K562 (cell line): ENCODE results near the gene PTPN9. TPM values are rescaled to one million over a fixed set of nuclear protein-coding genes. Genes with fewer than 3 reads are reported as not detected.

Experiments used
- ATAC-seq: fragments of 200-7000 bp; cut with Tn5 transposase; 3 replicates; pipeline ENCODE4 v1.9.1; 2020; ENCODE audit warnings: moderate library complexity
- BruUV-seq: library from RNA; stranded (reverse); fragments of 400-500 nt; replicated peaks from 2 replicates; lab custom pipeline; 2021; lab: Mats Ljungman, UMichigan
- CTCF ChIA-PET: fragments of 300-600 bp; formaldehyde crosslinking; extraction: SDS; loops from one replicate; lab custom pipeline; 2021; ENCODE audit warnings: low intra/inter-chr PET ratio; lab: Yijun Ruan, JAX
- POLR2A ChIA-PET: fragments of 300-600, 350-650 bp; sonication (Branson Sonifier 250); formaldehyde crosslinking; extraction: SDS; loops from one replicate; lab custom pipeline; 2021; ENCODE audit warnings: antibody characterized with exemption, inconsistent platforms; lab: Yijun Ruan, JAX
- DNase-seq, 4 experiments: peaks; one replicate each; pipeline versions ENCODE4 v3.0.0 to v3.0.0-alpha.2; 2011 to 2018; ENCODE audit warnings: low spot score in 3 of 4, mixed read lengths in 3 of 4; ENCODE audit errors: extremely low read depth in 1 of 4
- FAIRE-seq: peaks from 2 replicates; lab custom pipeline; 2011; peaks lifted over from hg19 to GRCh38; lab: Jason Lieb, UNC
- H2AFZ ChIP-seq: 2 replicates; pipeline ENCODE4 v1.6.0; 2011; ENCODE audit warnings: low read depth, low read length, control low read depth, inconsistent platforms
- H3K27ac ChIP-seq: fragments of 200-600 bp; 3 replicates; pipeline ENCODE4 v1.8.0; 2011; ENCODE audit warnings: low read depth, mild to moderate bottlenecking, control low read depth, inconsistent platforms, low read length, moderate library complexity, mixed read lengths; ENCODE audit errors: extremely low read depth
- H3K27me3 ChIP-seq, 2 experiments: fragments of 300-600 bp in 1 of 2; 2 replicates in 1 of 2; 3 replicates in 1 of 2; pipeline versions ENCODE4 v1.6.0 to v1.8.0; 2011; ENCODE audit warnings: inconsistent platforms in 2 of 2, low read length in 2 of 2, mild to moderate bottlenecking in 1 of 2, mixed read lengths in 1 of 2, moderate library complexity in 1 of 2; ENCODE audit not compliant: control insufficient read depth in 2 of 2, insufficient read depth in 2 of 2
- H3K36me3 ChIP-seq: fragments of 300-600 bp; 3 replicates; pipeline ENCODE4 v1.8.0; 2011; ENCODE audit warnings: mild to moderate bottlenecking, low read length, inconsistent platforms; ENCODE audit not compliant: control insufficient read depth, insufficient read depth
- H3K4me1 ChIP-seq, 2 experiments: fragments of 200-600 bp in 1 of 2; replicated peaks in 1 of 2; 2 replicates in 1 of 2; 3 replicates in 1 of 2; pipeline versions ENCODE4 v1.5.1 to v1.8.0; 2011; ENCODE audit warnings: inconsistent platforms in 2 of 2, low read length in 2 of 2, mild to moderate bottlenecking in 1 of 2, mixed read lengths in 1 of 2, moderate library complexity in 1 of 2; ENCODE audit not compliant: control insufficient read depth in 2 of 2, insufficient read depth in 2 of 2
- H3K4me2 ChIP-seq: 2 replicates; pipeline ENCODE4 v1.6.1; 2011; ENCODE audit warnings: low read length, control low read depth, inconsistent platforms, mixed read lengths; ENCODE audit not compliant: insufficient read depth
- H3K4me3 ChIP-seq: fragments of 200-600 bp; sonication (generic), shearing (Covaris generic); 2 replicates; pipeline ENCODE4 v1.5.1; 2016; ENCODE audit warnings: control low read depth, inconsistent platforms
- H3K79me2 ChIP-seq: fragments of 200-600 bp; 3 replicates; pipeline ENCODE4 v1.8.0; 2011; ENCODE audit warnings: low read length, inconsistent platforms; ENCODE audit not compliant: control insufficient read depth, insufficient read depth
- H3K9ac ChIP-seq, 2 experiments: 2 replicates each; pipeline versions ENCODE4 v1.6.0 to v1.6.1; 2011; ENCODE audit warnings: low read depth in 2 of 2, low read length in 2 of 2, control low read depth in 1 of 2, inconsistent platforms in 1 of 2, mild to moderate bottlenecking in 1 of 2, mixed read lengths in 1 of 2; ENCODE audit not compliant: insufficient read depth in 1 of 2
- H3K9me1 ChIP-seq: one replicate; pipeline ENCODE4 v1.6.0; 2011; ENCODE audit warnings: inconsistent platforms, mild to moderate bottlenecking, low read length, moderate library complexity; ENCODE audit not compliant: control insufficient read depth, insufficient read depth
- H3K9me3 ChIP-seq: replicated peaks from 2 replicates; pipeline ENCODE4 v1.5.1; 2011; ENCODE audit warnings: low read depth, low read length, inconsistent platforms; ENCODE audit not compliant: control insufficient read depth, insufficient read depth
- H4K20me1 ChIP-seq: replicated peaks from 2 replicates; pipeline ENCODE4 v1.6.1; 2011; ENCODE audit warnings: low read length, inconsistent platforms, mixed read lengths; ENCODE audit not compliant: control insufficient read depth, insufficient read depth
- ARHGAP35 ChIP-seq: fragments of 450-650 bp; IDR thresholded peaks from 2 replicates; pipeline ENCODE4 v1.6.1; 2018; ENCODE audit not compliant: partially characterized antibody
- ETV5 ChIP-seq: sonication (generic); formaldehyde crosslinking; IDR thresholded peaks from 2 replicates; pipeline ENCODE4 v1.4.0; 2020; ENCODE audit warnings: low read depth, mild to moderate bottlenecking, missing genetic modification reagents
- GABPB2 ChIP-seq: fragments of 250-450 bp; sonication (Bioruptor Pico); conservative IDR thresholded peaks from 2 replicates; pipeline ENCODE4 v1.5.1; 2021; ENCODE audit warnings: mild to moderate bottlenecking
- MECOM ChIP-seq: fragments of 250-450 bp; sonication (Bioruptor Pico); IDR thresholded peaks from 2 replicates; pipeline ENCODE4 v1.8.0; 2022; ENCODE audit warnings: inconsistent platforms
- NRF1 ChIP-seq, 2 experiments: fragments of 450-650 bp; IDR thresholded peaks in 1 of 2; conservative IDR thresholded peaks in 1 of 2; 2 replicates each; pipeline ENCODE4 v1.6.1; 2014; ENCODE audit warnings: mild to moderate bottlenecking in 2 of 2
- PYGO2 ChIP-seq: fragments of 450-650 bp; IDR thresholded peaks from 2 replicates; pipeline ENCODE4 v1.6.1; 2016; ENCODE audit warnings: mild to moderate bottlenecking, missing genetic modification characterization, moderate library complexity, missing compliant biosample characterization
- RREB1 ChIP-seq: fragments of 250-450 bp; sonication (Bioruptor Pico); IDR thresholded peaks from 2 replicates; pipeline ENCODE4 v1.4.0; 2020
- SMARCA5 ChIP-seq: fragments of 450-650 bp; IDR thresholded peaks from 2 replicates; pipeline ENCODE4 v1.6.1; 2016
- TAL1 ChIP-seq: fragments of 450-650 bp; IDR thresholded peaks from 2 replicates; pipeline ENCODE4 v1.6.1; 2016; ENCODE audit warnings: mild to moderate bottlenecking
- ZNF79 ChIP-seq: fragments of 250-450 bp; sonication (Bioruptor Pico); IDR thresholded peaks from 2 replicates; pipeline ENCODE4 v1.4.0; 2020; ENCODE audit warnings: low read depth, mild to moderate bottlenecking, moderate library complexity
- WGBS: fragments of 100-300 bp; shearing (Covaris generic); methylation state at CpG from one replicate; pipeline ENCODE4 v1.1.6; 2016; ENCODE audit warnings: low coverage, mixed read lengths; ENCODE audit not compliant: insufficient coverage; ENCODE audit errors: missing lambda C conversion rate; 5-methylcytosine and 5-hydroxymethylcytosine counted together
- in situ Hi-C: fragments of 300-500 bp; cut with MboI; formaldehyde crosslinking; loops from 4 replicates; pipeline ENCODE4 v1.15.0; 2018; ENCODE audit warnings: inconsistent platforms, mixed read lengths
- intact Hi-C: fragments of 100-400 bp; cut with micrococcal nuclease; formaldehyde crosslinking; loops from 2 replicates; pipeline ENCODE4 v1.14.2; 2022
- polyA plus RNA-seq, 8 experiments: library from polyadenylated mRNA; depleted of rRNA in 4 of 8; stranded (reverse) in 5 of 8; unstranded in 3 of 8; fragments of >200 nt; fragmentation: Nextera tagmentation in 2 of 8; fragmentation: Illumina TruSeq in 1 of 8; extraction: Ambion mirVana in 2 of 8; extraction: Trizol in 1 of 8; gene quantifications; 2 replicates each; pipeline versions ENCODE4 v1.2.1 to v1.2.3, GENCODE V29; 2011 to 2014; ENCODE audit warnings: inconsistent platforms in 1 of 8, missing spikeins in 1 of 8
- total RNA-seq, 7 experiments: library from RNA; depleted of rRNA in 6 of 7; stranded (reverse); fragments of >200 nt in 6 of 7; fragmentation: Illumina TruSeq in 2 of 7; extraction: Trizol in 2 of 7; gene quantifications; 2 replicates each; pipeline versions ENCODE4 v1.2.1 to v1.2.3, GENCODE V29; 2011 to 2021; ENCODE audit warnings: low replicate concordance in 1 of 7

Gene PTPN9
- total and polyA plus RNA-seq, 9 of the 15 experiments (the other 6 are each of a cell fraction or from before 2014, with no cell fraction given), result 5.0 to 24.0 (median 14.2) TPM

GRCh38 chr15:75468913-75469598, 110.1 kb downstream of the PTPN9 start:
- CTCF ChIA-PET, result no interaction called here
- BruUV-seq, result no TSS peak

DNA sequence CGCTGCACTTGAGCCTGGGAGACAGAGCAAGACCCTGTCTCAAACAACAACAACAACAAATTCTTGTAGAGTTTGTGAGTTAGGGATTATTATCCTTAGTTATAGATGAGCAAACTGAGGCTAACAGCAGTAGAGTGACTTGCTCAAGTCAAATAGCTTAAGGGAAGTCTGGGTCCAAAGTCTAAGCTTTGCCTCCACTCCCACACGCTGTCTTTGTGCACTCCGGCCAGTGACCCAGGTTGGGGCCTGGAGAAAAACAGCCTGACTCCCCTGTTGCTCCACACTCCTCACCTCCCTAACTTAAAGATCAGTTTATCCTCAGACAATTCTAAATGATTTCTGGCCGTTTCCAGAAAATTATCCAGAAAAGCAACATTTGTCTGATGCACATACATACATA, 118.5 kb downstream of the PTPN9 start:
- no peak for DNase-seq
- intact Hi-C loops (no loop called here), in situ Hi-C loops (no loop called here)
- no TSS peak for BruUV-seq
- POLR2A ChIA-PET, result no interaction called here
- H3K9me1 ChIP-seq, result no peaks in the 10 kb centered on the region
- no peak overlapping the region for H3K27ac ChIP-seq
- peaks cover 5 to 8% of the 10 kb centered on the region in 2 experiments; a peak in 3 of 5 replicates for H3K4me1 ChIP-seq
- ATAC-seq, result no peak
- H3K27me3 ChIP-seq, result no peaks in the 10 kb centered on the region
- H2AFZ ChIP-seq, result no peak overlapping the region
- no peak for FAIRE-seq
- no peak overlapping the region for H3K9ac ChIP-seq
- no peak overlapping the region for H3K4me3 ChIP-seq
- H3K36me3 ChIP-seq, result 0 out of 3 replicates have a peak, but pooled peaks cover under 1% of the 10 kb centered on the region
- 49% methylated on average over 4 of the region's 4 CpGs for WGBS
- H3K79me2 ChIP-seq, result no peaks in the 10 kb centered on the region; the same call in 1 of the 3 replicates
- H3K4me2 ChIP-seq, result no peak overlapping the region
- H3K9me3 ChIP-seq, result no peaks in the 10 kb centered on the region
- CTCF ChIA-PET, result no interaction called here
- no peaks in the 10 kb centered on the region for H4K20me1 ChIP-seq
- no peak for TF ChIP-seq GABPB2 (CRISPR knock-in tag)
- no peak for TF ChIP-seq MECOM (CRISPR knock-in tag)
- TF ChIP-seq ETV5 (CRISPR knock-in tag), result no peak
- TF ChIP-seq NRF1 (conservative IDR thresholded peaks at IDR 0.05 in 1 of 2, IDR thresholded peaks at IDR 0.05 in 1 of 2), result no peak
- no peak for TF ChIP-seq TAL1
- no peak for TF ChIP-seq RREB1 (CRISPR knock-in tag)
- TF ChIP-seq SMARCA5, result no peak

More at GRCh38 chr15:75468913-75469598, 110.1 kb downstream of the PTPN9 start:
- no peaks in the 10 kb centered on the region for H3K9me1 ChIP-seq
- POLR2A ChIA-PET, result interaction anchor here (0.6 to 1.2 kb wide), 2 partner anchors 12 to 110 kb away, joined by 3 read pairs; no protein-coding TSS in a partner anchor
- no peaks in the 10 kb centered on the region for H3K27me3 ChIP-seq
- no peak overlapping the region for H3K27ac ChIP-seq
- H3K36me3 ChIP-seq, result peaks cover 54% of the 10 kb centered on the region; the same call in 2 of the 3 replicates
- WGBS, result 60% methylated on average over 2 of the region's 2 CpGs
- in situ Hi-C loops (no loop called here), intact Hi-C loops (no loop called here)
- H3K4me3 ChIP-seq, result no peak overlapping the region
- DNase-seq (no peak), FAIRE-seq (no peak), ATAC-seq (no peak)
- H3K79me2 ChIP-seq, result no peaks in the 10 kb centered on the region
- TF ChIP-seq ZNF79 (no peak), PYGO2 (tag) (no peak), ARHGAP35 (no peak), ETV5 (CRISPR knock-in tag) (no peak)
- no peak overlapping the region; a peak in 1 of 4 replicates for H3K9ac ChIP-seq
- H3K9me3 ChIP-seq, result no peaks in the 10 kb centered on the region
- no peak overlapping the region for H3K4me2 ChIP-seq
- H2AFZ ChIP-seq, result no peak overlapping the region
- no peaks in the 10 kb centered on the region for H3K4me1 ChIP-seq
- H4K20me1 ChIP-seq, result no peaks in the 10 kb centered on the region
